Purkinje cell (primary cell): ENCODE measurements around the gene DERL3. TPM values are rescaled to one million over a fixed set of nuclear protein-coding genes. Genes with fewer than 3 reads are reported as not detected.

ENCODE experiments used
- polyA plus RNA-seq: library from polyadenylated mRNA; unstranded; fragments of >200 nt; fragmentation: Nextera tagmentation; gene quantifications from 2 replicates; pipeline ENCODE4 v1.2.1, GENCODE V29; 2014

DERL3 gene
- 2.3 and 2.5 TPM in 2 replicates for polyA plus RNA-seq

GRCh38 chr22:23838681-23839468, at the start of gene DERL3:
TSS of gene DERL3 (minus strand) at chr22:23839006. CDS start at chr22:23838987, 19 bp downstream.

GRCh38 chr22:23857606-23858483, 19.0 kb upstream of the DERL3 start, which contains the start of gene SLC2A11:
TSS of gene SLC2A11 (plus strand) at chr22:23857875. CDS start at chr22:23858000, 125 bp downstream.

GRCh38 chr22:23786752-23787599, 51.8 kb downstream of the DERL3 start, which contains the start of gene SMARCB1:
TSS of gene SMARCB1 (plus strand) at chr22:23786966. CDS start at chr22:23787170, 204 bp downstream.

Other genes starting within 250 kb of the DERL3 start
- gene DRICH1, start 206.7 kb downstream of the DERL3 start, polyA plus RNA-seq, result not detected in 2 replicates
- not detected in 2 replicates for gene RGL4, start 148.0 kb downstream of the DERL3 start, polyA plus RNA-seq
- 0.15 TPM in 1 of 2 replicates, not detected in the other for gene ZNF70, start 87.9 kb downstream of the DERL3 start, polyA plus RNA-seq
- gene VPREB3, start 84.6 kb downstream of the DERL3 start, polyA plus RNA-seq, result 1.2 and 6.7 TPM in 2 replicates
- not detected in 2 replicates for gene C22orf15, start 76.0 kb downstream of the DERL3 start, polyA plus RNA-seq
- 148 and 429 TPM in 2 replicates for gene CHCHD10, start 71.0 kb downstream of the DERL3 start, polyA plus RNA-seq
- 0.58 TPM in 1 of 2 replicates, not detected in the other for gene MMP11, start 66.2 kb downstream of the DERL3 start, polyA plus RNA-seq
- 3.8 and 4.0 TPM in 2 replicates for gene SMARCB1, start 52.0 kb downstream of the DERL3 start, polyA plus RNA-seq
- gene SLC2A11, start 18.9 kb upstream of the DERL3 start, polyA plus RNA-seq, result 8.0 and 15.6 TPM in 2 replicates
- 520 and 694 TPM in 2 replicates for gene MIF, start 55.4 kb upstream of the DERL3 start, polyA plus RNA-seq
- 5.1 TPM in 1 of 2 replicates, not detected in the other for gene GSTT2B, start 122.2 kb upstream of the DERL3 start, polyA plus RNA-seq
- 1.4 and 2.6 TPM in 2 replicates for gene DDTL, start 127.9 kb upstream of the DERL3 start, polyA plus RNA-seq
- gene DDT, start 135.4 kb upstream of the DERL3 start, polyA plus RNA-seq, result 73.3 and 78.1 TPM in 2 replicates
- gene GSTT2, start 141.1 kb upstream of the DERL3 start, polyA plus RNA-seq, result 0.43 TPM in 1 of 2 replicates, not detected in the other
- not detected in 2 replicates for gene GSTT4, start 166.4 kb upstream of the DERL3 start, polyA plus RNA-seq
- gene CABIN1, start 172.3 kb upstream of the DERL3 start, polyA plus RNA-seq, result 8.3 and 9.0 TPM in 2 replicates